ENCODE measurements around the gene COPS9.

The COPS9 gene

DNA sequence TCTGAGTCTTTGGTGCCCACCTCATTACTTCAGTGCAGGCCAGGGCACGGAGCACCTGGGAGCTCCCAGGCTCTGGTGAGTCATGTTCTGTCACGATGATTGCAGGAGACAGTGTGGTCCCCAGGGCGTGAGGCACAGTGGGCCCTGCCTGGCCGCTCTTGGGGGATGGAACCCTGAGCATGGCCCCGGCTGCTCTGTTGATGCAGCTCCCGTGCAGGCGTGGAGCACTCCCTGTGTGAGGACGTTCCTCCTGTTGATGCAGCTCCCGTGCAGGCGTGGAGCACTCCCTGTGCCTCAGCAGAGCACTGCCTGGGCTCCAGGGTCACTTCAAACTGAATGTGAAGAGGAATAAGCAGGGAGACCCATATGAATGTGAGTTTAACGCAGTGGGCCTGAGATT, 30.1 kb downstream of the COPS9 start:
- no peak for DNase-seq

DNA sequence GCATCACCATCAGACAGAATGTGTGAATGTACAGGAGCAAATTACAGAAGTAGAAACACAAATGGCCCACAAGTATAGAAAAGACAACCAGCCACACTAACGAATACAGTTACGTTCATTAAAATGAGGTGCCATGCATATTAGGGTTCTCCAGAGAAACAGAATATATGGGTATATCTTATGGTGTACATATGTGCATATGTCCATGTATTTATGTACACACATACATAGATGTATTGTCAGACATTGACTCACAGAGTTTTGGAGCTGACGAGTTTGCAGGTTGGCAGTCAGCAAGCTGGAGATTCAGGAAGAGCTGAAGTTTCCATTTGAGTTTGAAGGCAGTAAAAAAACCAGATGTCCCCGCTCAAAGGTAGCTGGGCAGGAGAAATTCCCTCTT, 33.0 kb downstream of the COPS9 start:
- no peak for DNase-seq

DNA sequence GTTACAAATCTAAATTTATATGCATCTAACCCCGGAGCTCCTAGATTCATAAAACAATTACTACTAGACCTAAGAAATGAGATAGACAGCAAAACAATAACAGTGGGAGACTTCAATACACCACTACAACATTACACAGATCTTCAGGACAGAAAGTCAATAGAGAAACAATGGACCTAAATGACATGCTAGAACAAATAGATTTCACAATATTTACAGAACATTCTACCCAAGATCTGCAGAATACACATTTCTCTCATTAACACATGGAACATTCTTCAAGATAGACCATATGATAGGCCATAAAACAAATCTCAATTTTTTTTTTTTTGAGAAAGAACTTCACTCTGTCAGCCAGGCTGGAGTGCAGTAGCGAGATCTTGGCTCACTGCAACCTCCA, 37.8 kb downstream of the COPS9 start:
- no peak for DNase-seq

DNA sequence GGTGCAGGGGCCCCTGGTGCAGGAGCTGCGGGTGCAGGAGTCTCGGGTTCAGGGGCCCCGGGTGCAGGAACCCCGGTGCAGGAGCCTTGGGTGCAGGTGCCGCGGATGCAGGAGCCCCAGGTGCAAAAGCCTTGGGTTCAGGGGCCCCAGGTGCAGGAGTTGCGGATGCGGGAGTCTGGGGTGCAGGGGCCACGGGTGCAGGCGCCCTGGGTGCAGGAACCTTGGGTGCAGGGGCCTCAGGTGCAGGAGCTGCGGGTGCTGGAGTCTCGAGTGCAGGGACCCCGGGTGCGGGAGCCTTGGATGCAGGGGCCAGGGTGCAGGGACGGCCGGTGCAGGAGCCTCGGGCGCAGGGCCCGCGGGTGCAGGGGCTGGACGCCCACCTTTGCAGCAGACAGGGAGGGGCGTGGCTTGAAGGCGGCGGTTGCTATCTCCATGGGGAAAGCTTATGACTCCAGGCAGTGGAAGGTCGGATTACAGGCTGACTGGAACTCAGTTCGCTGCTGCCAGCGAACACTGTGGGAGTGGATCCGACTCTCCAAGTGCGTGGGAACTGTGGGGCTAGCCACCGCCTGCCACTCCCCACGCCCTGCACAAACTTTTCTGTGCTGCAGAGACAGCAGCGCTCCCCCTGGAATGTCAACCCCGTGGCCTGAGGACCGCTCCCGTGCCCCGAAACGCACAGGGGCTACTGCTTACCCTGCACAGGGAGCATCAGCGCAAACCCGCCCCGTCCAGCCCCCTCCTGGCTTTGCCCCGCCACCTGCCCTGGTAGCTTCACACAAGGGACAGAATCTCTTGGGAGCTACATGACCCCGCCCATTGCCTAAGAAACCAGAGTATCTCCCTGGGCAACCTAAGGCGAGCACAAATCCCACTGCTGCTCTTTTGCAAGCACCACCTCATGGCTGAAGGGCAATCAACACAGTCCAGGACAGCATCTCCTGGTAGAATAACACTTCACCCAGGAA, 40.3 kb downstream of the COPS9 start:
- DNase-seq = no peak

DNA sequence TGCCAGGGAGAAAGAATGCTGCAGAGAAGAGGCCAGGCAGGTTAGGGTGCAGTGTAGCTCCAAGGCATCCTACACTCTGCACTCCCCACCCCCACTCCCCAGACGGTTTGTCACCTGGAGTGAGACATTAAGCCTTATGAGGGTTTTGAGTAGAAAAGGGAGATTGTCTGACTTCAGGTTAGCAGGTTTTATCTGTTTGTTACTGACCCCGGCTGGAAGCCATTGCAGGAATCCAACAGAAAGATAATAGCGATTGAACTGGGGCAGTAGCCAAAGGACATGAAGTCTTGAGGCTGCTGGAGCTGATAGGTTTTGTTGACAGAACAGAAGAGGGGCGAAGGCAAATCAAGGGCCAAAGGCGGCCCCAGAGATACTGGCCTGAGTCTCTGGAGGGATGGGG, 46.8 kb downstream of the COPS9 start:
- DNase-seq = no peak

DNA sequence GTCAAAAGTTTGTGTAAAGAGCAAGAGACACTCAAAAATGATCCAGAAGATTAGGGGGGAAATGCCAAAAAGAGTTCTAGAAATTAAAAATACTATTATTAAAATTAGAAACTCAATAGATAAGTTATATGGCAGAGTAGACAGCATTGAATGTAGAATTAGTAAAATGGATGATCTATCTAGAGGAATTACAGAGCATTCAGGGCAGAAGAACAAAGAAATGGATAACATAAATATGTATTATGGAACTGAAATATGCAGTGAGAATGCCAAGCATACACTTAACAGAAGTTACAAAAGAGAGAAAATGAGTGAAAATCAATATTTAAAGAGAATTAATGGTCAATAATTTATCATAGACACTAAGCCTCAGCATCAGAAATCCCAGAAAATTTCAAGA, 49.5 kb downstream of the COPS9 start:
- no peak for DNase-seq
